HepG2 (cell line): ENCODE measurements around the gene WIF1. TPM values are rescaled to one million over a fixed set of nuclear protein-coding genes. Genes with fewer than 3 reads are reported as not detected.

Experiments used
- ATAC-seq: fragments of 200-7000 bp; cut with Tn5 transposase; 3 replicates; pipeline ENCODE4 v1.9.1; 2020; ENCODE audit warnings: mild to moderate bottlenecking, moderate library complexity
- BruUV-seq: library from RNA; stranded (reverse); fragments of 400-500 nt; replicated peaks from 2 replicates; lab custom pipeline; 2021; lab: Mats Ljungman, UMichigan
- CTCF ChIA-PET: fragments of 300-600 bp; formaldehyde crosslinking; extraction: SDS; loops from one replicate; lab custom pipeline; 2021; ENCODE audit warnings: low total read pairs, inconsistent platforms, low intra/inter-chr PET ratio; lab: Yijun Ruan, JAX
- POLR2A ChIA-PET: fragments of 350-600 bp; sonication (Branson Sonifier 250); formaldehyde crosslinking; loops from one replicate; lab custom pipeline; 2020; ENCODE audit warnings: antibody characterized with exemption, inconsistent platforms; lab: Yijun Ruan, JAX
- DNase-seq: peaks from one replicate; pipeline ENCODE4 v3.0.0-alpha.2; 2015; ENCODE audit warnings: low spot score
- FAIRE-seq: peaks from 3 replicates; lab custom pipeline; 2011; peaks lifted over from hg19 to GRCh38; lab: Jason Lieb, UNC
- H2AFZ ChIP-seq: one replicate; pipeline ENCODE4 v1.6.1; 2011; ENCODE audit warnings: low read length, inconsistent platforms
- H3K27ac ChIP-seq: fragments of 300-600 bp; 3 replicates; pipeline ENCODE4 v1.8.0; 2011; ENCODE audit warnings: mixed run types, mild to moderate bottlenecking, mixed read lengths, low read length, inconsistent platforms; ENCODE audit not compliant: insufficient read depth; ENCODE audit errors: extremely low read length
- H3K27me3 ChIP-seq, 2 experiments: fragments of 200-600 bp in 1 of 2; 2 replicates in 1 of 2; 3 replicates in 1 of 2; pipeline versions ENCODE4 v1.6.0 to v1.8.0; 2011; ENCODE audit warnings: low read length in 2 of 2, mild to moderate bottlenecking in 2 of 2, moderate library complexity in 2 of 2, inconsistent platforms in 1 of 2; ENCODE audit not compliant: insufficient read depth in 2 of 2, control insufficient read depth in 1 of 2
- H3K36me3 ChIP-seq, 2 experiments: fragments of 200-600 bp in 1 of 2; replicated peaks in 1 of 2; 2 replicates in 1 of 2; 3 replicates in 1 of 2; pipeline versions ENCODE4 v1.5.1 to v1.8.0; 2011; ENCODE audit warnings: low read length in 2 of 2, inconsistent platforms in 1 of 2; ENCODE audit not compliant: insufficient read depth in 2 of 2, control insufficient read depth in 1 of 2
- H3K4me1 ChIP-seq: 2 replicates; pipeline ENCODE4 v1.5.1; 2012; ENCODE audit warnings: low read length, inconsistent platforms; ENCODE audit not compliant: insufficient read depth
- H3K4me2 ChIP-seq: 2 replicates; pipeline ENCODE4 v1.6.0; 2011; ENCODE audit warnings: low read depth, low read length, inconsistent platforms
- H3K4me3 ChIP-seq, 3 experiments: fragments of 200-600 bp in 1 of 3; sonication (generic), shearing (Covaris generic) in 1 of 3; replicated peaks in 1 of 3; 2 replicates each; pipeline ENCODE4 v1.5.1; 2011 to 2016; ENCODE audit warnings: low read length in 3 of 3, inconsistent platforms in 2 of 3, low read depth in 2 of 3, mild to moderate bottlenecking in 2 of 3, control low read depth in 1 of 3, mixed read lengths in 1 of 3; ENCODE audit not compliant: insufficient read depth in 1 of 3
- H3K79me2 ChIP-seq: one replicate; pipeline ENCODE4 v1.6.1; 2011; ENCODE audit warnings: low read length, inconsistent platforms; ENCODE audit not compliant: insufficient read depth
- H3K9ac ChIP-seq: 2 replicates; pipeline ENCODE4 v1.6.0; 2011; ENCODE audit warnings: mild to moderate bottlenecking, low read depth, low read length, inconsistent platforms; ENCODE audit not compliant: insufficient read depth
- H3K9me3 ChIP-seq: 2 replicates; pipeline ENCODE4 v1.5.1; 2012; ENCODE audit warnings: mild to moderate bottlenecking, low read length
- H4K20me1 ChIP-seq: 2 replicates; pipeline ENCODE4 v1.6.0; 2011; ENCODE audit warnings: inconsistent platforms, mild to moderate bottlenecking, low read length, moderate library complexity; ENCODE audit not compliant: insufficient read depth
- DBP ChIP-seq: sonication (generic); formaldehyde crosslinking; IDR thresholded peaks from 2 replicates; pipeline ENCODE4 v1.4.0; 2020; ENCODE audit warnings: missing genetic modification reagents; ENCODE audit errors: not compliant biosample characterization
- HOXA5 ChIP-seq: sonication (generic); formaldehyde crosslinking; IDR thresholded peaks from 2 replicates; pipeline ENCODE4 v1.4.0; 2020; ENCODE audit warnings: missing genetic modification reagents
- JUND ChIP-seq: sonication (generic); formaldehyde crosslinking; IDR thresholded peaks from 2 replicates; pipeline ENCODE4 v1.8.0; 2022; ENCODE audit warnings: mild to moderate bottlenecking, missing genetic modification reagents
- KDM1A ChIP-seq: IDR thresholded peaks from 2 replicates; pipeline ENCODE4 v1.6.1; 2016; ENCODE audit warnings: missing compliant biosample characterization
- MAFK ChIP-seq, 2 experiments: IDR thresholded peaks in 1 of 2; conservative IDR thresholded peaks in 1 of 2; 2 replicates each; pipeline ENCODE4 v1.6.1; 2011; ENCODE audit warnings: improper control_type of control experiment in 2 of 2, low read length in 2 of 2
- MTA1 ChIP-seq: sonication (generic); formaldehyde crosslinking; IDR thresholded peaks from 2 replicates; pipeline ENCODE4 v1.4.0; 2020; ENCODE audit warnings: missing genetic modification reagents, mild to moderate bottlenecking, borderline replicate concordance
- STAT5B ChIP-seq: sonication (generic); formaldehyde crosslinking; IDR thresholded peaks from 2 replicates; pipeline ENCODE4 v1.4.0; 2020; ENCODE audit warnings: missing genetic modification reagents
- TAF15 ChIP-seq: fragments of 200-400 bp; formaldehyde crosslinking; IDR thresholded peaks from one replicate; pipeline ENCODE4 v1.6.1; 2018; ENCODE audit warnings: mild to moderate bottlenecking, low read depth, low read length; ENCODE audit not compliant: poor library complexity, severe bottlenecking
- TBL1XR1 ChIP-seq: fragments of 150-350 bp; IDR thresholded peaks from 2 replicates; pipeline ENCODE4 v1.6.1; 2014; ENCODE audit warnings: borderline replicate concordance, low read length; ENCODE audit not compliant: partially characterized antibody
- ZEB1 ChIP-seq: IDR thresholded peaks from 2 replicates; pipeline ENCODE4 v1.6.1; 2012; ENCODE audit warnings: mild to moderate bottlenecking, low read depth, inconsistent platforms; ENCODE audit not compliant: insufficient replicate concordance
- ZNF232 ChIP-seq: sonication (generic); formaldehyde crosslinking; IDR thresholded peaks from 2 replicates; pipeline ENCODE4 v1.4.0; 2020; ENCODE audit warnings: missing genetic modification reagents, borderline replicate concordance
- ZNF441 ChIP-seq: sonication (generic); formaldehyde crosslinking; IDR thresholded peaks from 2 replicates; pipeline ENCODE4 v1.7.0; 2021; ENCODE audit warnings: missing genetic modification reagents, borderline replicate concordance
- WGBS: methylation state at CpG from one replicate; pipeline ENCODE4 v1.1.6; 2017; ENCODE audit warnings: low lambda C conversion rate; 5-methylcytosine and 5-hydroxymethylcytosine counted together
- in situ Hi-C: cut with HindIII; loops from 2 replicates; pipeline ENCODE4 v1.10.0; 2017; ENCODE audit warnings: low pct_unique_long_range_greater_than_20kb; ENCODE audit not compliant: extremely low pct_ligation_motif_present
- intact Hi-C: fragments of 100-400 bp; cut with micrococcal nuclease; formaldehyde crosslinking; loops from one replicate; pipeline ENCODE4 v1.10.0; 2022; ENCODE audit not compliant: unreplicated experiment
- polyA plus RNA-seq, 8 experiments: library from polyadenylated mRNA; depleted of rRNA in 3 of 8; stranded (reverse) in 7 of 8; unstranded in 1 of 8; fragments of >200 nt; fragmentation: Illumina TruSeq in 4 of 8; extraction: Trizol in 4 of 8; gene quantifications; 2 replicates each; pipeline versions ENCODE4 v1.2.1 to v1.2.3, GENCODE V29; 2011 to 2016; ENCODE audit warnings: low read depth in 4 of 8, missing spikeins in 1 of 8, mixed read lengths in 1 of 8; ENCODE audit not compliant: insufficient read depth in 1 of 8
- total RNA-seq, 5 experiments: library from RNA; depleted of rRNA; stranded (reverse); fragments of >200 nt; fragmentation: Illumina TruSeq; extraction: Trizol; gene quantifications; 2 replicates each; pipeline ENCODE4 v1.2.3, GENCODE V29; 2016; ENCODE audit warnings: low read depth in 1 of 5
- TF ChIP-seq, protein P1 (sequence below): sonication (generic); formaldehyde crosslinking; IDR thresholded peaks from 2 replicates; pipeline ENCODE4 v1.4.0; 2020; ENCODE audit warnings: low read depth, mild to moderate bottlenecking, missing genetic modification reagents
- TF ChIP-seq, protein P2 (sequence below): sonication (generic); formaldehyde crosslinking; IDR thresholded peaks from 2 replicates; pipeline ENCODE4 v1.4.0; 2020; ENCODE audit warnings: missing genetic modification reagents
- TF ChIP-seq, protein P3 (sequence below): sonication (generic); formaldehyde crosslinking; conservative IDR thresholded peaks from 2 replicates; pipeline ENCODE4 v1.5.0; 2020; ENCODE audit warnings: missing genetic modification reagents
- TF ChIP-seq, protein P4 (sequence below): sonication (generic); formaldehyde crosslinking; IDR thresholded peaks from 2 replicates; pipeline ENCODE4 v1.5.0; 2020; ENCODE audit warnings: mild to moderate bottlenecking, missing genetic modification reagents

The WIF1 gene
- total and polyA plus RNA-seq, 2 of the 13 experiments (the other 11 are each of a cell fraction or from before 2014, with no cell fraction given) = not detected

DNA sequence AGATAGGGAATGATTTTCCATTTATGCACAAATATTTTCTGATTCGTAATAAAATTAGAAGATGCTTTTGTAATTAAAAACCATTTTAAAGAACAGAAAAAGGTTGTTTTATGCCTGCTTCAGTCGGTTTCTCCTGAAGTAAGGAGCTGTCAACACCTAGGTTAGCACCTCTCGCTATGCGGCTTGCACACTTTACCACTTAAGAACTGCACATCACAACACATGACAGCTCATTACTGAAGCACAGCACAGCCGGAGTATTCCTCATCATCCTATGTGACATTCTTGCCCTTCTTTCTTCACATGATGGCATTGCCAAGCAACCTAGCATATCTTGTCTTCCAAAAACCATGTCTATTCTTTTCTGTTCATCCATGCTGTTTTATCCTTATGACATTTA lies 5.4 kb upstream of the WIF1 start:
- DNase-seq = no peak
- H3K4me3 ChIP-seq = no peak overlapping the region
- no peaks in the 10 kb centered on the region for H3K36me3 ChIP-seq
- H3K9me3 ChIP-seq = no peaks in the 10 kb centered on the region
- TF ChIP-seq MTA1 (CRISPR knock-in tag) (no peak), TAF15 (no peak), STAT5B (no peak), MAFK (conservative IDR thresholded peaks at IDR 0.05 in 1 of 2, IDR thresholded peaks at IDR 0.05 in 1 of 2; ENCODE audit: low read length in 2 of 2) (no peak), ZNF232 (CRISPR knock-in tag) (no peak), HOXA5 (no peak), KDM1A (CRISPR knock-in tag) (no peak), TBL1XR1 (no peak), DBP (CRISPR knock-in tag) (no peak), JUND (no peak), ZEB1 (no peak), ZNF441 (CRISPR knock-in tag) (no peak)
- TF ChIP-seq, protein P1, sequence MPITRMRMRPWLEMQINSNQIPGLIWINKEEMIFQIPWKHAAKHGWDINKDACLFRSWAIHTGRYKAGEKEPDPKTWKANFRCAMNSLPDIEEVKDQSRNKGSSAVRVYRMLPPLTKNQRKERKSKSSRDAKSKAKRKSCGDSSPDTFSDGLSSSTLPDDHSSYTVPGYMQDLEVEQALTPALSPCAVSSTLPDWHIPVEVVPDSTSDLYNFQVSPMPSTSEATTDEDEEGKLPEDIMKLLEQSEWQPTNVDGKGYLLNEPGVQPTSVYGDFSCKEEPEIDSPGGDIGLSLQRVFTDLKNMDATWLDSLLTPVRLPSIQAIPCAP (CRISPR knock-in tag) = no peak
- TF ChIP-seq, protein P2, sequence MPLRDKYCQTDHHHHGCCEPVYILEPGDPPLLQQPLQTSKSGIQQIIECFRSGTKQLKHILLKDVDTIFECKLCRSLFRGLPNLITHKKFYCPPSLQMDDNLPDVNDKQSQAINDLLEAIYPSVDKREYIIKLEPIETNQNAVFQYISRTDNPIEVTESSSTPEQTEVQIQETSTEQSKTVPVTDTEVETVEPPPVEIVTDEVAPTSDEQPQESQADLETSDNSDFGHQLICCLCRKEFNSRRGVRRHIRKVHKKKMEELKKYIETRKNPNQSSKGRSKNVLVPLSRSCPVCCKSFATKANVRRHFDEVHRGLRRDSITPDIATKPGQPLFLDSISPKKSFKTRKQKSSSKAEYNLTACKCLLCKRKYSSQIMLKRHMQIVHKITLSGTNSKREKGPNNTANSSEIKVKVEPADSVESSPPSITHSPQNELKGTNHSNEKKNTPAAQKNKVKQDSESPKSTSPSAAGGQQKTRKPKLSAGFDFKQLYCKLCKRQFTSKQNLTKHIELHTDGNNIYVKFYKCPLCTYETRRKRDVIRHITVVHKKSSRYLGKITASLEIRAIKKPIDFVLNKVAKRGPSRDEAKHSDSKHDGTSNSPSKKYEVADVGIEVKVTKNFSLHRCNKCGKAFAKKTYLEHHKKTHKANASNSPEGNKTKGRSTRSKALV (CRISPR knock-in tag) = no peak
- TF ChIP-seq, protein P3, sequence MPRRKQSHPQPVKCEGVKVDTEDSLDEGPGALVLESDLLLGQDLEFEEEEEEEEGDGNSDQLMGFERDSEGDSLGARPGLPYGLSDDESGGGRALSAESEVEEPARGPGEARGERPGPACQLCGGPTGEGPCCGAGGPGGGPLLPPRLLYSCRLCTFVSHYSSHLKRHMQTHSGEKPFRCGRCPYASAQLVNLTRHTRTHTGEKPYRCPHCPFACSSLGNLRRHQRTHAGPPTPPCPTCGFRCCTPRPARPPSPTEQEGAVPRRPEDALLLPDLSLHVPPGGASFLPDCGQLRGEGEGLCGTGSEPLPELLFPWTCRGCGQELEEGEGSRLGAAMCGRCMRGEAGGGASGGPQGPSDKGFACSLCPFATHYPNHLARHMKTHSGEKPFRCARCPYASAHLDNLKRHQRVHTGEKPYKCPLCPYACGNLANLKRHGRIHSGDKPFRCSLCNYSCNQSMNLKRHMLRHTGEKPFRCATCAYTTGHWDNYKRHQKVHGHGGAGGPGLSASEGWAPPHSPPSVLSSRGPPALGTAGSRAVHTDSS (CRISPR knock-in tag) = no peak
- TF ChIP-seq, protein P4, sequence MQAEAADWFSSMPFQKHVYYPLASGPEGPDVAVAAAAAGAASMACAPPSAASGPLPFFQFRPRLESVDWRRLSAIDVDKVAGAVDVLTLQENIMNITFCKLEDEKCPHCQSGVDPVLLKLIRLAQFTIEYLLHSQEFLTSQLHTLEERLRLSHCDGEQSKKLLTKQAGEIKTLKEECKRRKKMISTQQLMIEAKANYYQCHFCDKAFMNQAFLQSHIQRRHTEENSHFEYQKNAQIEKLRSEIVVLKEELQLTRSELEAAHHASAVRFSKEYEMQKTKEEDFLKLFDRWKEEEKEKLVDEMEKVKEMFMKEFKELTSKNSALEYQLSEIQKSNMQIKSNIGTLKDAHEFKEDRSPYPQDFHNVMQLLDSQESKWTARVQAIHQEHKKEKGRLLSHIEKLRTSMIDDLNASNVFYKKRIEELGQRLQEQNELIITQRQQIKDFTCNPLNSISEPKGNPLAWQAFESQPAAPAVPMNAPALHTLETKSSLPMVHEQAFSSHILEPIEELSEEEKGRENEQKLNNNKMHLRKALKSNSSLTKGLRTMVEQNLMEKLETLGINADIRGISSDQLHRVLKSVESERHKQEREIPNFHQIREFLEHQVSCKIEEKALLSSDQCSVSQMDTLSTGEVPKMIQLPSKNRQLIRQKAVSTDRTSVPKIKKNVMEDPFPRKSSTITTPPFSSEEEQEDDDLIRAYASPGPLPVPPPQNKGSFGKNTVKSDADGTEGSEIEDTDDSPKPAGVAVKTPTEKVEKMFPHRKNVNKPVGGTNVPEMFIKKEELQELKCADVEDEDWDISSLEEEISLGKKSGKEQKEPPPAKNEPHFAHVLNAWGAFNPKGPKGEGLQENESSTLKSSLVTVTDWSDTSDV (CRISPR knock-in tag) = no peak
- TF ChIP-seq, all 625 proteins: peak for 0
- no peak overlapping the region for H3K27ac ChIP-seq
- H2AFZ ChIP-seq = no peak overlapping the region
- H3K4me2 ChIP-seq = no peak overlapping the region
- H3K79me2 ChIP-seq = no peaks in the 10 kb centered on the region
- POLR2A ChIA-PET = no interaction called here
- H3K9ac ChIP-seq = no peak overlapping the region
- H3K4me1 ChIP-seq = no peaks in the 10 kb centered on the region
- H3K27me3 ChIP-seq = no peaks in the 10 kb centered on the region
- FAIRE-seq (no peak), ATAC-seq (no peak)
- intact Hi-C loops (no loop called here), in situ Hi-C loops (no loop called here)
- no TSS peak for BruUV-seq
- no peaks in the 10 kb centered on the region for H4K20me1 ChIP-seq
- 50% methylated on average over 5 of the region's 5 CpGs for WGBS
- CTCF ChIA-PET = no interaction called here
